Duodenal mucosa (tissue), 2 donors: Measurements from ENCODE around the gene MARCO.

ENCODE experiments used
- H3K27ac ChIP-seq: one replicate; pipeline ENCODE4 v1.7.0; 2013; ENCODE audit warnings: low read depth, low read length
- H3K27me3 ChIP-seq, 2 donors: one replicate each; pipeline ENCODE4 v1.7.0; 2013; ENCODE audit warnings: low read length in 2 of 2, control low read depth in 1 of 2; ENCODE audit not compliant: insufficient read depth in 2 of 2, control insufficient read depth in 1 of 2
- H3K36me3 ChIP-seq, 2 donors: one replicate each; pipeline ENCODE4 v1.7.0; 2013; ENCODE audit warnings: low read length in 2 of 2, control low read depth in 1 of 2; ENCODE audit not compliant: insufficient read depth in 2 of 2, control insufficient read depth in 1 of 2
- H3K4me1 ChIP-seq, 2 donors: one replicate each; pipeline ENCODE4 v1.7.0; 2013; ENCODE audit warnings: low read length in 2 of 2, control low read depth in 1 of 2; ENCODE audit not compliant: insufficient read depth in 2 of 2, control insufficient read depth in 1 of 2
- H3K4me3 ChIP-seq, 2 donors: one replicate each; pipeline ENCODE4 v1.7.0; 2013; ENCODE audit warnings: low read length in 2 of 2, low read depth in 1 of 2
- H3K9ac ChIP-seq, 2 donors: one replicate each; pipeline ENCODE4 v1.7.0; 2013; ENCODE audit warnings: low read length in 2 of 2, low read depth in 1 of 2
- H3K9me3 ChIP-seq, 2 donors: one replicate each; pipeline ENCODE4 v1.7.0; 2013; ENCODE audit warnings: low read length in 2 of 2, control low read depth in 1 of 2; ENCODE audit not compliant: control insufficient read depth in 1 of 2

MARCO gene, protein sequence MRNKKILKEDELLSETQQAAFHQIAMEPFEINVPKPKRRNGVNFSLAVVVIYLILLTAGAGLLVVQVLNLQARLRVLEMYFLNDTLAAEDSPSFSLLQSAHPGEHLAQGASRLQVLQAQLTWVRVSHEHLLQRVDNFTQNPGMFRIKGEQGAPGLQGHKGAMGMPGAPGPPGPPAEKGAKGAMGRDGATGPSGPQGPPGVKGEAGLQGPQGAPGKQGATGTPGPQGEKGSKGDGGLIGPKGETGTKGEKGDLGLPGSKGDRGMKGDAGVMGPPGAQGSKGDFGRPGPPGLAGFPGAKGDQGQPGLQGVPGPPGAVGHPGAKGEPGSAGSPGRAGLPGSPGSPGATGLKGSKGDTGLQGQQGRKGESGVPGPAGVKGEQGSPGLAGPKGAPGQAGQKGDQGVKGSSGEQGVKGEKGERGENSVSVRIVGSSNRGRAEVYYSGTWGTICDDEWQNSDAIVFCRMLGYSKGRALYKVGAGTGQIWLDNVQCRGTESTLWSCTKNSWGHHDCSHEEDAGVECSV

DNA sequence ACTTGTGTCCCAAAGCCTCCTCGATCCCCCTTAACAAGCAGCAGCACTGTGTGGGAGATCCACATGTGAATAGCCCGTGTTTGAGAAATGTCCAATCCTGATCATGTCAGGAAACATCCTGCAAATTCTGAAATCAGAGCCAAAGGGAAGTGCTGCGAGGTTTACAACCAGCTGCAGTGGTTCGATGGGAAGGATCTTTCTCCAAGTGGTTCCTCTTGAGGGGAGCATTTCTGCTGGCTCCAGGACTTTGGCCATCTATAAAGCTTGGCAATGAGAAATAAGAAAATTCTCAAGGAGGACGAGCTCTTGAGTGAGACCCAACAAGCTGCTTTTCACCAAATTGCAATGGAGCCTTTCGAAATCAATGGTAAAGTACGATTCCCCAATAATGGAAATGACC, at the start of gene MARCO:
TSS of gene MARCO (plus strand) at position 164 of the 400 bp plus-strand sequence. CDS start at position 271, 107 bp downstream.
- Histone ChIP-seq H3K27me3 (no peaks in the 10 kb centered on the region), H3K4me1 (no peaks in the 10 kb centered on the region), H3K36me3 (no peaks in the 10 kb centered on the region), H3K9me3 (no peaks in the 10 kb centered on the region), H3K4me3 (no peak within 1 kb of the TSS), H3K27ac (no peak within 1 kb of the TSS), H3K9ac (no peak within 1 kb of the TSS)

DNA sequence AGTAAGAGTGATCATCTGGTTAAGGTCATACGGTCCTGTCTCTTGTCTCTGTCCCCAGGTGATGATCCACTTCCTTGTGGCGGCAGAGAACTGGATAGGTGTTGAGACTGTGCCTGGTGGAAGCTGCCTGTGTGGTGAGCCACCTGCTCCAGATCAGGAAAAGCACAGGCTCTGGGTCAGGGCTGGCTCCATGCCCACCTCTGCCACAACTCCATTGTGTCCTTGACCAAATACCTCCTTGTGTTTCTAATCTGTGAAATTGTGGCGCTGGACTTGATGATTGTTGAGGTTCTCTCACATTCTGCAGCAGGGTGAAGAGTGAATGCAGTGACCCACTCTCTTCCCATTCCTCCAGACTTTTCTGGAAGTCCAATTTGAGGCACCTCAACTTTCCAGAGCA, 48.9 kb upstream of the MARCO start:
- H3K27me3 ChIP-seq = no peaks in the 10 kb centered on the region
- H3K27ac ChIP-seq = no peak overlapping the region
- H3K9me3 ChIP-seq = peaks cover 2 to 6% of the 10 kb centered on the region in 2 donors
- H3K36me3 ChIP-seq = no peaks in the 10 kb centered on the region
- H3K4me1 ChIP-seq = no peaks in the 10 kb centered on the region
- no peak overlapping the region for H3K4me3 ChIP-seq
- no peak overlapping the region for H3K9ac ChIP-seq

DNA sequence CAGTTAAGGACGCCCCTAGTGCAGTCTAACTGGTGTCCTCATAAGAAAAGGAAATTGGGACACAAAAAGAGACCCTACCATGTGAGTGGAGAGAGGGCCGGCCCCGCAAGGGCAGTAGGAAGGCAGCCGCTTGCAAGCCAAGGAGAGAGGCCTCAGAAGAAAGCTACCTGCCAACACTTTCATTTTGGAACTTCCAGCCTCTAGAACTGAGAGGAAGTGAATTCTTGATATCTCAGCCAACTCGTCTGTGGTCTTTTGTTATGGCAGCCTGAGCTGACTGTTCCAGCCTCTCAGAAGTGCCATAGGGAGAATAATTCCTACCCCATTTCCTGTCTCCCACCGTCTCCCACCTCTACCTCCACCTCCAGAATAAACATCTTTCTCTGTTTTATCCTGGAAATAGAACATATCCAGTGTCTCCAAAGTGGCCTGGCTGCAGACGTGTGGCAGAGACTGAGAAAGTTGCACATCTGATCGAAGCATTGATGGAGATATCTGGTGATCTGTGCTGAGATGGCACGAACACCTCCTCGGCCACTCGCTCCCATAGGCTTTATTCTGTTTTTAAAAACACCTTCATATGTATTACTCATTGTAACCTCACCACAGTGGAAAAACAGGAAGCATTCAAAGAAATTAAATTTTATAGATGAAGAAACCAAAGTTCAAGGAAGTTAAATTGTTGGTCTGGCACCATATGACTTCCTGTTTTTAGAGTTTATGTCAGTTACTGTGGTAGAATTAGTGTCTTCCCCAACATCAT, 39.5 kb upstream of the MARCO start:
- peaks cover 6 to 7% of the 10 kb centered on the region in 2 donors for H3K4me1 ChIP-seq
- H3K36me3 ChIP-seq = no peaks in the 10 kb centered on the region
- no peak overlapping the region for H3K4me3 ChIP-seq
- no peaks in the 10 kb centered on the region for H3K27me3 ChIP-seq
- H3K9ac ChIP-seq = no peak overlapping the region
- H3K27ac ChIP-seq = no peak overlapping the region
- no peaks in the 10 kb centered on the region for H3K9me3 ChIP-seq

DNA sequence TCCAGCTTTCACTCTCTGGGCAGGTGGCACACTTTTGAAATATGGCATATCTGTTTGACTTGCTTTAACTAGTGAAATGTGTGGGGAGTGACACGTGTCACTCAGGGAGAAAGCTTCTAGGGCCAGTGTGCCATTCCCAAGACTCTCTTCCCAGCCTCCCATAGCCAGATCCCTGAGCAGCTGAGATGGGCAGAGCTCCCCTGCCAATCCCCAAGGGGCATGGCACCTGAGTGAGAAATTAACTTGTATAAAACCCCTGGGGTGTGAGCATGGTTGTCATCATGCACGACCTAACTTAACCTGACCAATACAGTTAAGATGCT, 39.0 kb upstream of the MARCO start:
- Histone ChIP-seq H3K36me3 (no peaks in the 10 kb centered on the region), H3K9me3 (no peaks in the 10 kb centered on the region), H3K27ac (no peak overlapping the region), H3K4me3 (no peak overlapping the region), H3K9ac (no peak overlapping the region), H3K4me1 (peaks cover 6 to 7% of the 10 kb centered on the region in 2 donors), H3K27me3 (peaks cover 0 to 4% of the 10 kb centered on the region in 2 donors)

DNA sequence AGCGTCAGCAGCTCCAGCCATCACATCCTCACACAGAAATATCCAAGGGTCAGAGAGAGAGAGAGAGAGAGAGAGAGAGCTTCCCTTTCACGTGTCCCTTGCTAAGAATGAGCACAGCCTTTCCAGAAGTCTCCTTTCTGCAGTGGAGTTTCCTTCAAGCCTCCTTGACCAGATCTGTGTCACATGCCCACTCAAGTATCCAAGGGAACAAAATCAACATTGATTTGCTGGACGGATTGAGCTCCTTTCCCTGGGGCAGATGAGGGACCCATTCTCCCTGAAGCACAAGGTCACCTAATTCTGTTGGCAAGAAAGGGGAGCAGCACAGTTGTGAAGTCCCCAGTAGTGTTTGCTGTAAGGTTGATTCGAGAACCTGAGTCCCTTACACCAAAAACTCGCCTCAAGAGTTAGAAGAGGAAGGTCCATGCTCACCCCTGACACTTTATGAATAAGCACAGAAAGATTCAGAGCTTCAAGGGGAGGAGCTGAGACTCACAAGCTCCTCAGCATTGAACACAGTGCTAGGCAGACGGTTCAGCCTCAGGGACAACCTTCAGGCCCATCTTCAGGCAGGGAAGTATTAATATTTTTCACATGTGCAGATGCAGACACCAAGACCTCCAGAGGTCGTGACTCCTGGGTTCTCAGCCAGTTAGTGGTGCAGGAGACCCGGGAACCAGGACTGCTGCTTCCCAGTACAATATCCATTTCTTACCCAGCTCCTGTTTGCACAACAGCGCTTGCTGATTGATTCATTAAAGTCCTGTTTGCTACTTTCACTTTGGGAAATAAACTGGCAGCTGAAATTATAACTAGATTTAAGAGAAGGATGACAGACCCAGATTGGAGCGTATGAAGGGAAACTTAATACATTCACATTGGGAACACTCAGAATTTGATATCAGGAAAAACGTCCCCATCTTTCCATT, 38.2 kb upstream of the MARCO start:
- Histone ChIP-seq H3K4me3 (no peak overlapping the region), H3K9me3 (no peaks in the 10 kb centered on the region), H3K4me1 (peaks cover 6 to 7% of the 10 kb centered on the region in 2 donors), H3K27me3 (peaks cover 0 to 4% of the 10 kb centered on the region in 2 donors), H3K9ac (no peak overlapping the region), H3K36me3 (no peaks in the 10 kb centered on the region), H3K27ac (no peak overlapping the region)

DNA sequence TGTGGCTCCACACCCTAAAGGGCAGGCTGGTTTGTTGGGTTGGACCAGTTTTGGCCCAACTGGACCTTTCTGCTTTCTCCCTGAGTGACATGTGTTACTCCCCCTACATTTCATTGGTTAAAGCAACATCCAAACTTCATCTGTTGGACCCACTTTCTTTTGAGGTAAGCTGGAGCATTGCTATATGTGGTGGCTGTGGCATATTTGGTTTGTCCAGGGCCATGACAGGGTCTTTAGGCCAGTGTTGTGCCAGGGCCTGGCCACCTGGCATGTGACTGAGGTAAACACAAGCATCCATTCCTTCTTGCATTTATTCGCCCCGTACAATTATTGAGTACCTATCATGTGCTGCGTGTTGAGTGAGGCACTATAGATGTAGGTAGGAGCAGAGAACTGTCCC, 36.8 kb upstream of the MARCO start:
- H3K9ac ChIP-seq = no peak overlapping the region
- H3K9me3 ChIP-seq = no peaks in the 10 kb centered on the region
- peaks cover 6 to 7% of the 10 kb centered on the region in 2 donors for H3K4me1 ChIP-seq
- H3K27ac ChIP-seq = no peak overlapping the region
- H3K27me3 ChIP-seq = peaks cover 0 to 4% of the 10 kb centered on the region in 2 donors
- no peak overlapping the region for H3K4me3 ChIP-seq
- no peaks in the 10 kb centered on the region for H3K36me3 ChIP-seq

DNA sequence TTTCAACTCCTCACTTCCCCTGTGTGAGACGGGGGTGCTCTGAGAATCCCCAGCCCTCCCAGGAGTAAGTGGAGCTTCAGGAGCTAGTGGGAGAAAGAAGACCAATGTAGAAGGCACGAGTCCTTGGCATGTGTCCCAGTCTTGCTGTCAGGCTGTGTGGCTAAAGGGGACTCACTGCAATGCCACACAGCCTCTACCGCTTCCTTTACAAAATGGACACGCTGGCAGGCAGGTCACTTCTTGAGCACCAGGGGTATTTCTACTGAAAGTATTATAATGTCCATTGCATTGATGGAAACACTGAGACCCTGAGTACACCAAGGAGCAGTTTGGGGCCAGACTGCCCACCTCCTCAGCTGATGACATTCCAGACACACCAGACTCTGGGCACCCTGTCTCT, 35.8 kb upstream of the MARCO start:
- H3K9ac ChIP-seq = no peak overlapping the region
- no peaks in the 10 kb centered on the region for H3K9me3 ChIP-seq
- H3K36me3 ChIP-seq = no peaks in the 10 kb centered on the region
- peaks cover 0 to 4% of the 10 kb centered on the region in 2 donors for H3K27me3 ChIP-seq
- H3K4me1 ChIP-seq = peaks cover 6 to 7% of the 10 kb centered on the region in 2 donors
- no peak overlapping the region for H3K27ac ChIP-seq
- no peak overlapping the region for H3K4me3 ChIP-seq

DNA sequence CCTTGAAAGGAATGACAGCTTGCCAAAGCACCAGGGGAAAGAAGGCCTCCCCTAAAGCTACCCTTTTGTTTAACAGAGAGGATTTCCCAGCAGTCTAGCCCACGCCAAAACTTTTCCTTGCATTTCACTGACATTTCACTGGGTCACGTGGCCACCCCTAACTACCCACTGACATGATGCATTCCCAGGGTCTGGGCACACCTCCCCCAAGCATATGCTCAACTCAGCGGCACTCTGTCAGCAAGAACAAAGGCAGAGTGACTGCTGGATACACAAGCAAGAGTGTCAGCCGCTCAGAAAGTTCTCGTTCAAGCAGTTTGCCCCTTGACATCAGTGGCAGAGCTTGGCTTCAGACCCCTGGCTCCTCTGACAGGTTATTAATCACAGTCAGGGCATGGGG, 34.2 kb upstream of the MARCO start:
- H3K36me3 ChIP-seq = no peaks in the 10 kb centered on the region
- no peak overlapping the region for H3K4me3 ChIP-seq
- no peak overlapping the region for H3K27ac ChIP-seq
- peaks cover 0 to 2% of the 10 kb centered on the region in 2 donors for H3K4me1 ChIP-seq
- H3K9ac ChIP-seq = no peak overlapping the region
- H3K9me3 ChIP-seq = no peaks in the 10 kb centered on the region
- H3K27me3 ChIP-seq = peaks cover 0 to 4% of the 10 kb centered on the region in 2 donors

DNA sequence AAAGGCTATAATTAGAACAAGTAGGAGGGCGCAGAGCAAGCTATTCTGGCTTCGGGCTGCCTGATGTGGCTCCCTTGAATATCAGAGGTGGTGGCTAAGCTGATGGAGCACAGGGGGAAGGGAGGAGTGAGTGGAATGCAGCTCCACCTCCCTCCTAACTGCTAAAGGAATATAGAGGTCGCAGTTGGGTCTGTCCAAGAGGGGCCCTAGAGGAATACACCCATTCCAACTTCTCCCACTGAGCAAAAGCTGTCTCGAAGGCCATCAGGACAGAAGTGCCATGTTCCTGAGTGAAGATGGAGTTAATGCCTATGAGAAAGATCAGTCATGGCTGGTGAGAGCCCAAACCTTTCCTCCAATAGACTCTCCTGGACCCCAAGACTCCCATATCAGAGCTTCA, 32.8 kb upstream of the MARCO start:
- H3K27me3 ChIP-seq = peaks cover 0 to 4% of the 10 kb centered on the region in 2 donors
- no peak overlapping the region for H3K9ac ChIP-seq
- no peak overlapping the region for H3K4me3 ChIP-seq
- no peak overlapping the region for H3K27ac ChIP-seq
- no peaks in the 10 kb centered on the region for H3K36me3 ChIP-seq
- H3K9me3 ChIP-seq = no peaks in the 10 kb centered on the region
- H3K4me1 ChIP-seq = no peaks in the 10 kb centered on the region
